Measurements from ENCODE around the gene CD4.

DNA sequence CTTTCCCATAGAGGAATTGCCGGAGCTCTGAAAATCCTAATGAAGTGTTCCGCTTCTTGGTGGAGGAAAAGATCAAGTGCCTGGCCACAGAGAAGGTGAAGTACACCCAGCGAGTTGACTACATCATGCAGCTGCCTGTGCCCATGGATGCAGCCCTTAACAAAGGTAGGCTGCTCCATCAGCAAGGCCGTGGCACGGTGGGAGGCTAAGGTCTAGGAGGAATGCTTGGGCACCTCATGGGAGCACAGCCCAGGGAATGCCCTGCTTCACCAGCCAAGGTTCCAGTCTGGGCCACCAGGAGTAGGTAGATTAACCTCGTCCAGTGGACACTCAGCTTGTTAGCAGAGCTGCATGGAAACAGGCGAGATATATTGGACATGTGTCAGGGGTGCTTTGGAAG is 71.6 kb downstream of the CD4 start:
- TF ChIP-seq, protein P1, sequence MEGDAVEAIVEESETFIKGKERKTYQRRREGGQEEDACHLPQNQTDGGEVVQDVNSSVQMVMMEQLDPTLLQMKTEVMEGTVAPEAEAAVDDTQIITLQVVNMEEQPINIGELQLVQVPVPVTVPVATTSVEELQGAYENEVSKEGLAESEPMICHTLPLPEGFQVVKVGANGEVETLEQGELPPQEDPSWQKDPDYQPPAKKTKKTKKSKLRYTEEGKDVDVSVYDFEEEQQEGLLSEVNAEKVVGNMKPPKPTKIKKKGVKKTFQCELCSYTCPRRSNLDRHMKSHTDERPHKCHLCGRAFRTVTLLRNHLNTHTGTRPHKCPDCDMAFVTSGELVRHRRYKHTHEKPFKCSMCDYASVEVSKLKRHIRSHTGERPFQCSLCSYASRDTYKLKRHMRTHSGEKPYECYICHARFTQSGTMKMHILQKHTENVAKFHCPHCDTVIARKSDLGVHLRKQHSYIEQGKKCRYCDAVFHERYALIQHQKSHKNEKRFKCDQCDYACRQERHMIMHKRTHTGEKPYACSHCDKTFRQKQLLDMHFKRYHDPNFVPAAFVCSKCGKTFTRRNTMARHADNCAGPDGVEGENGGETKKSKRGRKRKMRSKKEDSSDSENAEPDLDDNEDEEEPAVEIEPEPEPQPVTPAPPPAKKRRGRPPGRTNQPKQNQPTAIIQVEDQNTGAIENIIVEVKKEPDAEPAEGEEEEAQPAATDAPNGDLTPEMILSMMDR (IDR thresholded peaks at IDR 0.05 in 2 of 3, conservative IDR thresholded peaks at IDR 0.05 in 1 of 3; ENCODE audit: borderline replicate concordance in 1 of 3, insufficient read depth in 1 of 3, low read depth in 2 of 3, low read length in 2 of 3), result no peak
- TF ChIP-seq EGR1 (IDR thresholded peaks at IDR 0.05; ENCODE audit: low read depth) (no peak), POLR2A (IDR thresholded peaks at IDR 0.05; ENCODE audit: borderline replicate concordance, extremely low read depth, insufficient read depth, insufficient read length) (no peak), JUND (IDR thresholded peaks at IDR 0.05) (no peak), ELF1 (IDR thresholded peaks at IDR 0.05; ENCODE audit: borderline replicate concordance, low read depth) (no peak)
